WTC11 (cell line): ENCODE data around the gene HOXD13.

ENCODE experiments used
- ATF3 ChIP-seq: sonication (generic); formaldehyde crosslinking; conservative IDR thresholded peaks from 2 replicates; pipeline ENCODE4 v1.8.1; 2022; ENCODE audit warnings: mild to moderate bottlenecking, missing genetic modification reagents
- CTCF ChIP-seq: fragments of 200-600 bp; IDR thresholded peaks from 2 replicates; pipeline ENCODE4 v1.8.0; 2022; ENCODE audit warnings: antibody characterized with exemption
- E2F1 ChIP-seq: sonication (generic); formaldehyde crosslinking; IDR thresholded peaks from 2 replicates; pipeline ENCODE4 v1.8.0; 2022; ENCODE audit warnings: mild to moderate bottlenecking, missing genetic modification reagents
- EMX1 ChIP-seq: fragments of 250-450 bp; sonication (Bioruptor Pico); IDR thresholded peaks from 2 replicates; pipeline ENCODE4 v1.8.0; 2021; ENCODE audit warnings: mild to moderate bottlenecking
- FOXK1 ChIP-seq: sonication (generic); formaldehyde crosslinking; IDR thresholded peaks from 2 replicates; pipeline ENCODE4 v1.8.0; 2022; ENCODE audit warnings: mild to moderate bottlenecking, moderate library complexity, missing genetic modification reagents
- MXD4 ChIP-seq: fragments of 250-450 bp; sonication (Bioruptor Pico); IDR thresholded peaks from 2 replicates; pipeline ENCODE4 v1.8.0; 2021; ENCODE audit warnings: mild to moderate bottlenecking, moderate library complexity, borderline replicate concordance
- MYBL2 ChIP-seq: sonication (generic); formaldehyde crosslinking; IDR thresholded peaks from 2 replicates; pipeline ENCODE4 v1.8.1; 2023; ENCODE audit warnings: mild to moderate bottlenecking, moderate library complexity, missing genetic modification reagents
- PRDM15 ChIP-seq: sonication (generic); formaldehyde crosslinking; IDR thresholded peaks from 2 replicates; pipeline ENCODE4 v1.8.0; 2022; ENCODE audit warnings: missing genetic modification reagents
- SP1 ChIP-seq: sonication (generic); formaldehyde crosslinking; conservative IDR thresholded peaks from 2 replicates; pipeline ENCODE4 v1.8.1; 2022; ENCODE audit warnings: missing genetic modification reagents
- STAT6 ChIP-seq: sonication (generic); formaldehyde crosslinking; conservative IDR thresholded peaks from 2 replicates; pipeline ENCODE4 v1.8.1; 2023; ENCODE audit warnings: mild to moderate bottlenecking, low read depth, missing genetic modification reagents, moderate library complexity
- TEAD1 ChIP-seq: sonication (generic); formaldehyde crosslinking; IDR thresholded peaks from 2 replicates; pipeline ENCODE4 v1.8.0; 2022; ENCODE audit warnings: mild to moderate bottlenecking, missing genetic modification reagents
- USF1 ChIP-seq: sonication (generic); formaldehyde crosslinking; IDR thresholded peaks from 2 replicates; pipeline ENCODE4 v1.8.0; 2022; ENCODE audit warnings: mild to moderate bottlenecking, missing genetic modification reagents
- ZNF317 ChIP-seq: sonication (generic); formaldehyde crosslinking; IDR thresholded peaks from 2 replicates; pipeline ENCODE4 v1.8.1; 2023; ENCODE audit warnings: low read depth, mild to moderate bottlenecking, moderate library complexity, missing genetic modification reagents, borderline replicate concordance

GRCh38 chr2:176103194-176103593, 10.7 kb downstream of the HOXD13 start:
- TF ChIP-seq CTCF (no peak), FOXK1 (CRISPR knock-in tag) (no peak), MYBL2 (CRISPR knock-in tag) (no peak), ZNF317 (CRISPR knock-in tag) (no peak), PRDM15 (no peak), USF1 (CRISPR knock-in tag) (no peak), STAT6 (no peak), SP1 (no peak), TEAD1 (CRISPR knock-in tag) (no peak), E2F1 (no peak), MXD4 (CRISPR knock-in tag) (no peak), ATF3 (CRISPR knock-in tag) (no peak), EMX1 (CRISPR knock-in tag) (no peak)
